ENCODE measurements around the gene PHC2. TPM values are rescaled to one million over a fixed set of nuclear protein-coding genes. Genes with fewer than 3 reads are reported as not detected.

Gene PHC2
- total RNA-seq, 2 donors from 2014 or later = 60.6 to 74.8 TPM

- TF ChIP-seq CTCF (IDR thresholded peaks at IDR 0.05) = no peak
- Histone ChIP-seq H3K36me3 (no peaks in the 10 kb centered on the region), H3K27ac (no peak overlapping the region), H3K27me3 (no peaks in the 10 kb centered on the region), H3K4me3 (no peak overlapping the region), H3K4me1 (no peaks in the 10 kb centered on the region), H3K9me3 (no peaks in the 10 kb centered on the region), H3K9ac (ENCODE audit: low read depth in 2 of 2, low read length in 2 of 2) (no peak overlapping the region)
- intact Hi-C loops (cut with DNase I) = no loop called here
- DNase-seq = no peak
These were observed 70.5 kb downstream of the PHC2 start for GRCh38 chr1:33360367-33360766.

GRCh38 chr1:33359931-33360330, 71.0 kb downstream of the PHC2 start:
- TF ChIP-seq CTCF (IDR thresholded peaks at IDR 0.05) = no peak
- no peaks in the 10 kb centered on the region for H3K9me3 ChIP-seq
- no peaks in the 10 kb centered on the region for H3K27me3 ChIP-seq
- intact Hi-C loops (cut with DNase I) = no loop called here
- H3K9ac ChIP-seq (ENCODE audit: low read depth in 2 of 2, low read length in 2 of 2) = no peak overlapping the region
- no peaks in the 10 kb centered on the region for H3K36me3 ChIP-seq
- no peak overlapping the region for H3K4me3 ChIP-seq
- DNase-seq = no peak
- no peaks in the 10 kb centered on the region for H3K4me1 ChIP-seq
- no peak overlapping the region for H3K27ac ChIP-seq

GRCh38 chr1:33358795-33359503, 71.9 kb downstream of the PHC2 start:
- no peaks in the 10 kb centered on the region for H3K27me3 ChIP-seq
- no peak for TF ChIP-seq CTCF (IDR thresholded peaks at IDR 0.05)
- H3K4me3 ChIP-seq = no peak overlapping the region
- no peak for DNase-seq
- H3K27ac ChIP-seq = no peak overlapping the region
- no peak overlapping the region for H3K9ac ChIP-seq (ENCODE audit: low read depth in 2 of 2, low read length in 2 of 2)
- H3K9me3 ChIP-seq = no peaks in the 10 kb centered on the region
- intact Hi-C loops (cut with DNase I) = no loop called here
- H3K36me3 ChIP-seq = no peaks in the 10 kb centered on the region
- H3K4me1 ChIP-seq = no peaks in the 10 kb centered on the region

- intact Hi-C loops (cut with DNase I) = no loop called here
These were observed 72.6 kb downstream of the PHC2 start for GRCh38 chr1:33358114-33358794.

GRCh38 chr1:33357099-33357498, 73.8 kb downstream of the PHC2 start:
- H3K27me3 ChIP-seq = no peaks in the 10 kb centered on the region
- intact Hi-C loops (cut with DNase I) = no loop called here
- no peaks in the 10 kb centered on the region for H3K4me1 ChIP-seq
- H3K36me3 ChIP-seq = no peaks in the 10 kb centered on the region
- H3K27ac ChIP-seq = no peak overlapping the region
- H3K9me3 ChIP-seq = no peaks in the 10 kb centered on the region
- no peak overlapping the region for H3K9ac ChIP-seq (ENCODE audit: low read depth in 2 of 2, low read length in 2 of 2)
- H3K4me3 ChIP-seq = no peak overlapping the region
- no peak for TF ChIP-seq CTCF (IDR thresholded peaks at IDR 0.05)
- DNase-seq = no peak

More at GRCh38 chr1:33358114-33358794, 72.6 kb downstream of the PHC2 start:
- DNase-seq = no peak
- TF ChIP-seq CTCF (IDR thresholded peaks at IDR 0.05) = no peak
- Histone ChIP-seq H3K4me3 (no peak overlapping the region), H3K9me3 (no peaks in the 10 kb centered on the region), H3K27me3 (no peaks in the 10 kb centered on the region), H3K4me1 (no peaks in the 10 kb centered on the region), H3K27ac (no peak overlapping the region), H3K9ac (ENCODE audit: low read depth in 2 of 2, low read length in 2 of 2) (no peak overlapping the region), H3K36me3 (no peaks in the 10 kb centered on the region)

Measured in colonic mucosa (tissue), 4 donors.